K562 (cell line): ENCODE data around the gene LRRC51. TPM values are rescaled to one million over a fixed set of nuclear protein-coding genes. Genes with fewer than 3 reads are reported as not detected.

Experiments used
- ATAC-seq: fragments of 200-7000 bp; cut with Tn5 transposase; 3 replicates; pipeline ENCODE4 v1.9.1; 2020; ENCODE audit warnings: moderate library complexity
- BruUV-seq: library from RNA; stranded (reverse); fragments of 400-500 nt; replicated peaks from 2 replicates; lab custom pipeline; 2021; lab: Mats Ljungman, UMichigan
- CTCF ChIA-PET: fragments of 300-600 bp; formaldehyde crosslinking; extraction: SDS; loops from one replicate; lab custom pipeline; 2021; ENCODE audit warnings: low intra/inter-chr PET ratio; lab: Yijun Ruan, JAX
- POLR2A ChIA-PET: fragments of 300-600, 350-650 bp; sonication (Branson Sonifier 250); formaldehyde crosslinking; extraction: SDS; loops from one replicate; lab custom pipeline; 2021; ENCODE audit warnings: antibody characterized with exemption, inconsistent platforms; lab: Yijun Ruan, JAX
- DNase-seq, 4 experiments: peaks; one replicate each; pipeline versions ENCODE4 v3.0.0 to v3.0.0-alpha.2; 2011 to 2018; ENCODE audit warnings: low spot score in 3 of 4, mixed read lengths in 3 of 4; ENCODE audit errors: extremely low read depth in 1 of 4
- FAIRE-seq: peaks from 2 replicates; lab custom pipeline; 2011; peaks lifted over from hg19 to GRCh38; lab: Jason Lieb, UNC
- H2AFZ ChIP-seq: 2 replicates; pipeline ENCODE4 v1.6.0; 2011; ENCODE audit warnings: low read depth, low read length, control low read depth, inconsistent platforms
- H3K27ac ChIP-seq: fragments of 200-600 bp; 3 replicates; pipeline ENCODE4 v1.8.0; 2011; ENCODE audit warnings: low read depth, mild to moderate bottlenecking, control low read depth, inconsistent platforms, low read length, moderate library complexity, mixed read lengths; ENCODE audit errors: extremely low read depth
- H3K27me3 ChIP-seq, 2 experiments: fragments of 300-600 bp in 1 of 2; 2 replicates in 1 of 2; 3 replicates in 1 of 2; pipeline versions ENCODE4 v1.6.0 to v1.8.0; 2011; ENCODE audit warnings: inconsistent platforms in 2 of 2, low read length in 2 of 2, mild to moderate bottlenecking in 1 of 2, mixed read lengths in 1 of 2, moderate library complexity in 1 of 2; ENCODE audit not compliant: control insufficient read depth in 2 of 2, insufficient read depth in 2 of 2
- H3K36me3 ChIP-seq: fragments of 300-600 bp; 3 replicates; pipeline ENCODE4 v1.8.0; 2011; ENCODE audit warnings: mild to moderate bottlenecking, low read length, inconsistent platforms; ENCODE audit not compliant: control insufficient read depth, insufficient read depth
- H3K4me1 ChIP-seq, 2 experiments: fragments of 200-600 bp in 1 of 2; replicated peaks in 1 of 2; 2 replicates in 1 of 2; 3 replicates in 1 of 2; pipeline versions ENCODE4 v1.5.1 to v1.8.0; 2011; ENCODE audit warnings: inconsistent platforms in 2 of 2, low read length in 2 of 2, mild to moderate bottlenecking in 1 of 2, mixed read lengths in 1 of 2, moderate library complexity in 1 of 2; ENCODE audit not compliant: control insufficient read depth in 2 of 2, insufficient read depth in 2 of 2
- H3K4me2 ChIP-seq: 2 replicates; pipeline ENCODE4 v1.6.1; 2011; ENCODE audit warnings: low read length, control low read depth, inconsistent platforms, mixed read lengths; ENCODE audit not compliant: insufficient read depth
- H3K4me3 ChIP-seq: fragments of 200-600 bp; sonication (generic), shearing (Covaris generic); 2 replicates; pipeline ENCODE4 v1.5.1; 2016; ENCODE audit warnings: control low read depth, inconsistent platforms
- H3K79me2 ChIP-seq: fragments of 200-600 bp; 3 replicates; pipeline ENCODE4 v1.8.0; 2011; ENCODE audit warnings: low read length, inconsistent platforms; ENCODE audit not compliant: control insufficient read depth, insufficient read depth
- H3K9ac ChIP-seq, 2 experiments: 2 replicates each; pipeline versions ENCODE4 v1.6.0 to v1.6.1; 2011; ENCODE audit warnings: low read depth in 2 of 2, low read length in 2 of 2, control low read depth in 1 of 2, inconsistent platforms in 1 of 2, mild to moderate bottlenecking in 1 of 2, mixed read lengths in 1 of 2; ENCODE audit not compliant: insufficient read depth in 1 of 2
- H3K9me1 ChIP-seq: one replicate; pipeline ENCODE4 v1.6.0; 2011; ENCODE audit warnings: inconsistent platforms, mild to moderate bottlenecking, low read length, moderate library complexity; ENCODE audit not compliant: control insufficient read depth, insufficient read depth
- H3K9me3 ChIP-seq: replicated peaks from 2 replicates; pipeline ENCODE4 v1.5.1; 2011; ENCODE audit warnings: low read depth, low read length, inconsistent platforms; ENCODE audit not compliant: control insufficient read depth, insufficient read depth
- H4K20me1 ChIP-seq: replicated peaks from 2 replicates; pipeline ENCODE4 v1.6.1; 2011; ENCODE audit warnings: low read length, inconsistent platforms, mixed read lengths; ENCODE audit not compliant: control insufficient read depth, insufficient read depth
- BCOR ChIP-seq: fragments of 450-650 bp; IDR thresholded peaks from 2 replicates; pipeline ENCODE4 v1.6.1; 2016
- CHD1 ChIP-seq: fragments of 200-600 bp; sonication (generic); IDR thresholded peaks from one replicate; pipeline ENCODE4 v1.6.1; 2012; ENCODE audit warnings: mild to moderate bottlenecking, moderate library complexity, low read length, inconsistent platforms
- HDAC3 ChIP-seq: fragments of 450-650 bp; IDR thresholded peaks from 2 replicates; pipeline ENCODE4 v1.6.1; 2018; ENCODE audit warnings: borderline replicate concordance, mild to moderate bottlenecking, moderate library complexity; ENCODE audit not compliant: partially characterized antibody
- RCOR1 ChIP-seq, 2 experiments: IDR thresholded peaks; 2 replicates each; pipeline ENCODE4 v1.6.1; 2012; ENCODE audit warnings: low read depth in 2 of 2, low read length in 2 of 2, borderline replicate concordance in 1 of 2, improper control_type of control experiment in 1 of 2
- SIN3A ChIP-seq, 2 experiments: fragments of 150-350 bp in 1 of 2; IDR thresholded peaks; 2 replicates each; pipeline ENCODE4 v1.6.1; 2011 to 2016; ENCODE audit warnings: borderline replicate concordance in 2 of 2, low read depth in 2 of 2, low read length in 2 of 2, mild to moderate bottlenecking in 2 of 2, moderate library complexity in 2 of 2; ENCODE audit not compliant: control insufficient read depth in 1 of 2
- ZBTB1 ChIP-seq: sonication (generic); formaldehyde crosslinking; IDR thresholded peaks from 2 replicates; pipeline ENCODE4 v1.8.1; 2023; ENCODE audit warnings: missing genetic modification reagents, low read depth, mild to moderate bottlenecking, borderline replicate concordance
- ZNF311 ChIP-seq: fragments of 250-450 bp; sonication (Bioruptor Pico); IDR thresholded peaks from 2 replicates; pipeline ENCODE4 v1.4.0; 2020; ENCODE audit warnings: mild to moderate bottlenecking, moderate library complexity
- WGBS: fragments of 100-300 bp; shearing (Covaris generic); methylation state at CpG from one replicate; pipeline ENCODE4 v1.1.6; 2016; ENCODE audit warnings: low coverage, mixed read lengths; ENCODE audit not compliant: insufficient coverage; ENCODE audit errors: missing lambda C conversion rate; 5-methylcytosine and 5-hydroxymethylcytosine counted together
- in situ Hi-C: fragments of 300-500 bp; cut with MboI; formaldehyde crosslinking; loops from 4 replicates; pipeline ENCODE4 v1.15.0; 2018; ENCODE audit warnings: inconsistent platforms, mixed read lengths
- intact Hi-C: fragments of 100-400 bp; cut with micrococcal nuclease; formaldehyde crosslinking; loops from 2 replicates; pipeline ENCODE4 v1.14.2; 2022
- polyA plus RNA-seq, 8 experiments: library from polyadenylated mRNA; depleted of rRNA in 4 of 8; stranded (reverse) in 5 of 8; unstranded in 3 of 8; fragments of >200 nt; fragmentation: Nextera tagmentation in 2 of 8; fragmentation: Illumina TruSeq in 1 of 8; extraction: Ambion mirVana in 2 of 8; extraction: Trizol in 1 of 8; gene quantifications; 2 replicates each; pipeline versions ENCODE4 v1.2.1 to v1.2.3, GENCODE V29; 2011 to 2014; ENCODE audit warnings: inconsistent platforms in 1 of 8, missing spikeins in 1 of 8
- total RNA-seq, 7 experiments: library from RNA; depleted of rRNA in 6 of 7; stranded (reverse); fragments of >200 nt in 6 of 7; fragmentation: Illumina TruSeq in 2 of 7; extraction: Trizol in 2 of 7; gene quantifications; 2 replicates each; pipeline versions ENCODE4 v1.2.1 to v1.2.3, GENCODE V29; 2011 to 2021; ENCODE audit warnings: low replicate concordance in 1 of 7
- TF ChIP-seq, protein P1 (sequence below): fragments of 450-650 bp; conservative IDR thresholded peaks from 2 replicates; pipeline ENCODE4 v1.6.1; 2016; ENCODE audit warnings: missing genetic modification characterization, low read depth, mild to moderate bottlenecking, missing compliant biosample characterization, moderate library complexity
- TF ChIP-seq, protein P2 (sequence below): sonication (generic); formaldehyde crosslinking; IDR thresholded peaks from 2 replicates; pipeline ENCODE4 v1.8.1; 2023; ENCODE audit warnings: mild to moderate bottlenecking, missing genetic modification reagents
- TF ChIP-seq, protein P3 (sequence below): fragments of 450-650 bp; IDR thresholded peaks from 2 replicates; pipeline ENCODE4 v1.6.1; 2017; ENCODE audit warnings: antibody characterized with exemption
- TF ChIP-seq, protein P4 (sequence below): fragments of 450-650 bp; IDR thresholded peaks from 2 replicates; pipeline ENCODE4 v1.6.1; 2014; ENCODE audit warnings: low read depth, mild to moderate bottlenecking, moderate library complexity, borderline replicate concordance
- TF ChIP-seq, protein P5 (sequence below), 2 experiments: fragments of 250-450 bp in 1 of 2; fragments of 450-650 bp in 1 of 2; sonication (Bioruptor Pico) in 1 of 2; IDR thresholded peaks; 2 replicates each; pipeline versions ENCODE4 v1.6.1 to v1.8.0; 2016 to 2021; ENCODE audit warnings: mild to moderate bottlenecking in 2 of 2, moderate library complexity in 2 of 2, missing compliant biosample characterization in 1 of 2, missing genetic modification characterization in 1 of 2

LRRC51 gene
- total and polyA plus RNA-seq, 9 of the 15 experiments (the other 6 are each of a cell fraction or from before 2014, with no cell fraction given): 4.7 to 10.6 (median 5.6) TPM

DNA sequence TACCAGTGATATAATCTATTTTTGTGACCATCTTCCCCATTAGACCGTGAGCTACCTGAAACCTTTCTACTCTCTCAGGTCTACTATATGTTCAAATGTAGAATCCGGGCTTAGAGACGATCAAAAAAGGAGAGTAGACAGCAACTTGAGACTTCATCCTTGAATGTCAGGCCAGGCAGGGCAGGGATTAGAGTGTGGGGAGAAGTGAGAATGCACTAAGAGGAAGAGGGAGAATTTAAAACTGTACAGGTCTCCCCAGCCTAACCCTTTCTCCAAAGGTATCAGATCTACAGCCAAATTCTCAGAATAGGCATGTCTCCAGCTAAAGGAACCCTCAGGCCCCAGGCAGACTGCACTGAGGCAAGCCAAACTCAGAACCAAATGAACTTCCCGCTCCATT lies 21.5 kb downstream of the LRRC51 start (continued):
- TF ChIP-seq, protein P1, sequence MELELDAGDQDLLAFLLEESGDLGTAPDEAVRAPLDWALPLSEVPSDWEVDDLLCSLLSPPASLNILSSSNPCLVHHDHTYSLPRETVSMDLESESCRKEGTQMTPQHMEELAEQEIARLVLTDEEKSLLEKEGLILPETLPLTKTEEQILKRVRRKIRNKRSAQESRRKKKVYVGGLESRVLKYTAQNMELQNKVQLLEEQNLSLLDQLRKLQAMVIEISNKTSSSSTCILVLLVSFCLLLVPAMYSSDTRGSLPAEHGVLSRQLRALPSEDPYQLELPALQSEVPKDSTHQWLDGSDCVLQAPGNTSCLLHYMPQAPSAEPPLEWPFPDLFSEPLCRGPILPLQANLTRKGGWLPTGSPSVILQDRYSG: no peak
- TF ChIP-seq, protein P2, sequence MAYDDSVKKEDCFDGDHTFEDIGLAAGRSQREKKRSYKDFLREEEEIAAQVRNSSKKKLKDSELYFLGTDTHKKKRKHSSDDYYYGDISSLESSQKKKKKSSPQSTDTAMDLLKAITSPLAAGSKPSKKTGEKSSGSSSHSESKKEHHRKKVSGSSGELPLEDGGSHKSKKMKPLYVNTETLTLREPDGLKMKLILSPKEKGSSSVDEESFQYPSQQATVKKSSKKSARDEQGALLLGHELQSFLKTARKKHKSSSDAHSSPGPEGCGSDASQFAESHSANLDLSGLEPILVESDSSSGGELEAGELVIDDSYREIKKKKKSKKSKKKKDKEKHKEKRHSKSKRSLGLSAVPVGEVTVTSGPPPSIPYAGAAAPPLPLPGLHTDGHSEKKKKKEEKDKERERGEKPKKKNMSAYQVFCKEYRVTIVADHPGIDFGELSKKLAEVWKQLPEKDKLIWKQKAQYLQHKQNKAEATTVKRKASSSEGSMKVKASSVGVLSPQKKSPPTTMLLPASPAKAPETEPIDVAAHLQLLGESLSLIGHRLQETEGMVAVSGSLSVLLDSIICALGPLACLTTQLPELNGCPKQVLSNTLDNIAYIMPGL (CRISPR knock-in tag): no peak
- TF ChIP-seq, protein P3, sequence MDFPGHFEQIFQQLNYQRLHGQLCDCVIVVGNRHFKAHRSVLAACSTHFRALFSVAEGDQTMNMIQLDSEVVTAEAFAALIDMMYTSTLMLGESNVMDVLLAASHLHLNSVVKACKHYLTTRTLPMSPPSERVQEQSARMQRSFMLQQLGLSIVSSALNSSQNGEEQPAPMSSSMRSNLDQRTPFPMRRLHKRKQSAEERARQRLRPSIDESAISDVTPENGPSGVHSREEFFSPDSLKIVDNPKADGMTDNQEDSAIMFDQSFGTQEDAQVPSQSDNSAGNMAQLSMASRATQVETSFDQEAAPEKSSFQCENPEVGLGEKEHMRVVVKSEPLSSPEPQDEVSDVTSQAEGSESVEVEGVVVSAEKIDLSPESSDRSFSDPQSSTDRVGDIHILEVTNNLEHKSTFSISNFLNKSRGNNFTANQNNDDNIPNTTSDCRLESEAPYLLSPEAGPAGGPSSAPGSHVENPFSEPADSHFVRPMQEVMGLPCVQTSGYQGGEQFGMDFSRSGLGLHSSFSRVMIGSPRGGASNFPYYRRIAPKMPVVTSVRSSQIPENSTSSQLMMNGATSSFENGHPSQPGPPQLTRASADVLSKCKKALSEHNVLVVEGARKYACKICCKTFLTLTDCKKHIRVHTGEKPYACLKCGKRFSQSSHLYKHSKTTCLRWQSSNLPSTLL: no peak
- TF ChIP-seq ZBTB1 (CRISPR knock-in tag) (peak; percentile 25; the same call in 1 of the 2 replicates), ZNF311 (no peak)

DNA sequence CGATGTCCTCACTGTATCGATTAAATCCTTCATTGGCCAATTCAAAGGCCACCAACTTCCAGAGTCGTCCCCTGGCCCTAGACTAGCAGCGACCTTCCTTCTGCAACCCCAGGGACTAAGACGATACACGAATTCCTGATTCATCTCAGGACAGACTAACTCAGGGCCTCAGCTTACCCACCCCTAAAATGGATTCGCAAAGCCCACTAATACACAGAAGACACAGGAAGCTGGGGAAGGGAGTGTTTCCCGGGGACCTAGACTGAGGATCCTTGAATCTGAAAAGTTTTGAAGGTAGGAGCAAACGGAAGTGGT lies 21.9 kb downstream of the LRRC51 start:
- Histone ChIP-seq H3K79me2 (peaks cover 43% of the 10 kb centered on the region), H2AFZ (peak overlapping the region; percentile 69)
- WGBS: 0% methylated on average over 9 of the region's 9 CpGs
- TF ChIP-seq, protein P4, sequence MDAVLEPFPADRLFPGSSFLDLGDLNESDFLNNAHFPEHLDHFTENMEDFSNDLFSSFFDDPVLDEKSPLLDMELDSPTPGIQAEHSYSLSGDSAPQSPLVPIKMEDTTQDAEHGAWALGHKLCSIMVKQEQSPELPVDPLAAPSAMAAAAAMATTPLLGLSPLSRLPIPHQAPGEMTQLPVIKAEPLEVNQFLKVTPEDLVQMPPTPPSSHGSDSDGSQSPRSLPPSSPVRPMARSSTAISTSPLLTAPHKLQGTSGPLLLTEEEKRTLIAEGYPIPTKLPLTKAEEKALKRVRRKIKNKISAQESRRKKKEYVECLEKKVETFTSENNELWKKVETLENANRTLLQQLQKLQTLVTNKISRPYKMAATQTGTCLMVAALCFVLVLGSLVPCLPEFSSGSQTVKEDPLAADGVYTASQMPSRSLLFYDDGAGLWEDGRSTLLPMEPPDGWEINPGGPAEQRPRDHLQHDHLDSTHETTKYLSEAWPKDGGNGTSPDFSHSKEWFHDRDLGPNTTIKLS: 0 out of 2 replicates have a peak, but pooled peaks have one; percentile 7
- TF ChIP-seq RCOR1 (IDR thresholded peaks at IDR 0.05; ENCODE audit: borderline replicate concordance in 1 of 2, low read depth in 2 of 2, low read length in 2 of 2) (0 out of 4 replicates have a peak, but pooled peaks of 1 of the 2 experiments have one; percentile 3), CHD1 (peak; percentile 78), SIN3A (IDR thresholded peaks at IDR 0.05; ENCODE audit: borderline replicate concordance in 2 of 2, control insufficient read depth in 1 of 2, low read depth in 2 of 2, low read length in 2 of 2) (peak in 1 of 2 experiments; percentile 56; a peak in 1 of 4 replicates), HDAC3 (peak; percentile 15), BCOR (peak; percentile 42; the same call in 1 of the 2 replicates)
- TF ChIP-seq, protein P5, sequence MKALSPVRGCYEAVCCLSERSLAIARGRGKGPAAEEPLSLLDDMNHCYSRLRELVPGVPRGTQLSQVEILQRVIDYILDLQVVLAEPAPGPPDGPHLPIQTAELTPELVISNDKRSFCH (CRISPR knock-in tag; IDR thresholded peaks at IDR 0.05): no peak
- TF ChIP-seq, protein P5 (tag; IDR thresholded peaks at IDR 0.05): 0 out of 2 replicates have a peak, but pooled peaks have one; percentile 25

More for the DNA sequence above, 21.9 kb downstream of the LRRC51 start:
- CTCF ChIA-PET: no interaction called here
- peaks cover 14 to 39% of the 10 kb centered on the region in 2 experiments for H3K4me1 ChIP-seq
- H3K4me3 ChIP-seq: peak overlapping the region; percentile 77
- peaks cover 45% of the 10 kb centered on the region for H3K36me3 ChIP-seq
- POLR2A ChIA-PET: interaction anchor here (0.6 to 3.4 kb wide), 7 partner anchors 9 to 104 kb away, joined by 3 to 21 read pairs (median 13); partner anchors contain the start of gene ANAPC15
- H3K4me2 ChIP-seq: peak overlapping the region; percentile 95
- DNase-seq (no peak), ATAC-seq (no peak), FAIRE-seq (no peak)
- BruUV-seq: no TSS peak
- in situ Hi-C loops: no loop called here
- H3K27me3 ChIP-seq: no peaks in the 10 kb centered on the region
- intact Hi-C loops: loop anchor here (5.0 kb wide), 1 partner anchor 330 kb away; the partner anchor contains the start of gene CLPB
- H3K27ac ChIP-seq: peak overlapping the region; percentile 95
- H3K9me3 ChIP-seq: no peaks in the 10 kb centered on the region
- no peaks in the 10 kb centered on the region for H3K9me1 ChIP-seq
- peak overlapping the region; percentile 96 to 98 for H3K9ac ChIP-seq
- H4K20me1 ChIP-seq: no peaks in the 10 kb centered on the region
